GM18870 (cell line): ENCODE measurements around the gene MSI2.

ENCODE experiments used
- ATAC-seq: cut with Tn5 transposase; IDR thresholded peaks from one replicate; pipeline ENCODE4 v1.9.1; 2021; ENCODE audit warnings: moderate library complexity; ENCODE audit not compliant: unreplicated experiment

Gene MSI2

DNA sequence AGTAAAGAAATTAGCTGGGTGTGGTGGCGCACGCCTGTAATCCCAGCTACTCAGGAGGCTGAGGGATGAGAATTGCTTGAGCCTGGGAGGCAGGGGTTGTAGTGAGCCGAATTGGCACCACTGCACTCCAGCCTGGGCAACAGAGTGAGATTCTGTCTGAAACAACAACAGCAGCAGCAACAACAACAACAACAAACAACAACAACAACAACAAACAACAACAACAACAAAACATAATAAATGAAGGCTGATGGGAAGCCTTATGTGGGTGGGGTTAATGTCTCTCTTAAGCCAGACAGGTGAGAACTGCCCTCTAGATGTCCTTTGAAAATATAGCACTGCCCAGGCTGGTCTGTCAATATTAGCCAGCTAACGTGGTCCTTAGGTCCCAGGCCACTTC lies 107.3 kb downstream of the MSI2 start:
- ATAC-seq = no peak

- no peak for ATAC-seq
Observed at GRCh38 chr17:57363998-57364643, 107.8 kb downstream of the MSI2 start.

GRCh38 chr17:57365420-57365819 lies 109.1 kb downstream of the MSI2 start:
- ATAC-seq = no peak

- no peak for ATAC-seq
Observed at GRCh38 chr17:57366177-57366557, 109.8 kb downstream of the MSI2 start.

DNA sequence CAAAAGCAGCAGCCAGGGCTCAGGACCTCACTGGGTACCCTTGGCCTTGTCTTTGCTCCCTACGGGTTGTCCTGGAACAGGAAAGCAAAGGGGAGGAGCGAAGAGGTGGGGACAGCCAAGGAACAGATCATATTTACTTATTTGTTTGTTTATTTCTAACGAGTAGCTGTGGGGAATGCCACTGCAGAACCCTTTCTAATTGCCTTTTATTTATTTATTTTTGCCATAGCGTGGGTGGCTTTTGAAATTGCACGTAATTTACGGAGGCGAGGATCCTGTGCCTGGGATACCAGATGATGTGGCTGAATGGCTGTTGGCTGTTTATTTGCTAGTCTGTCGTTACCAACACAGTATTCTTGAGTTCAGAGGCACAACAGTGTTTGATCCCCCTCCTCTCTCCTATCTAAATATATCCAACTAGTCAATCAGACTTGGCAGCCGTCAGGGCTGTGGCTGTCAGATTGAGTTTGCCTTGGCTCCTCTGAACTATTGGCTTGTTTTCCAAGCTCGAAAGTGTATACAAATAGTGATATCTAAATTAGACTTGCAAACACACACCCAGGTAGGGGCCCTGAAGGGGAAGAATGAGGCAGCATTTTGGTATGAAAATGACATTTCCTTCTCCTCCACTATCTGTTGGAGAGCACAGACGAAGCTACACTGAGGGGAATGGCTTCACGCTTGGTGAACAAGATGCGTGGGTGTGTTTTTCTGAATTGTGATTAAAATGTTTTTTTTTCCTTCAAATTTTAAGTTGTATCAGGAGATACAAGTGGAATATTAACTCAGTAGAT lies 110.4 kb downstream of the MSI2 start:
- no peak for ATAC-seq

DNA sequence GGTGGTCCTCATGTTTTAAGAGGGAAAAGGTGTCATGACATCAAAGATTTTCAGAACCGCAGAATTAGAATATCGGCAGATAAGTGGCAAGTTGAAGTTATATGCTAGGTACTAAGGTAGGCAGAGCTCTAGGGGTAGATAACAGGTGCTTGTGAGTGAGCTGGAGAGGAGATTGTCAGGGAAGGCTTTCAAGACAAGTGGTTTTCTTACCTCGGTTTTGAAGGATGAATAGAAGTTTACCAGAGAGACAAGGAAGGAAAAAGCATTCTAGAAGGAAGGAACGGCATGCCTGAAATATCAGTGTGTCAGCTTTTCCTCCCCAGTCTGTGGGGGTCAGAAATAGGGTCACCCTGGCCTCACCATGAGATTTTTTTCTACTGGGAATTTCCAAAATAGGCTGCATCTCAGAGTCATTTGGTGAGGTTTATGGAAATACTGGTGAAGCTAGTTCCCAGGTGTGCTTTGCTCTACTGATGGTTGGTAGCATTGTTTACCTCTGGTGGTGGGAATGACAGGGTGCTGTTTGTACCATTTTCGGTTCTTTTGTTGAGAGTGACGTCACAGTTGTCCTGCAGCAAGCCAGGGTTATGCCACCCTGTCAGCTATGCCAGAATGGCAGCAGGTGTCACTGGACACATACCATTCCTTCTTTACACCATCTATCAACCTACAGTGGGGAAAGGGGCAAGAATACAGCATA lies 112.5 kb downstream of the MSI2 start:
- ATAC-seq = peak; percentile 50

DNA sequence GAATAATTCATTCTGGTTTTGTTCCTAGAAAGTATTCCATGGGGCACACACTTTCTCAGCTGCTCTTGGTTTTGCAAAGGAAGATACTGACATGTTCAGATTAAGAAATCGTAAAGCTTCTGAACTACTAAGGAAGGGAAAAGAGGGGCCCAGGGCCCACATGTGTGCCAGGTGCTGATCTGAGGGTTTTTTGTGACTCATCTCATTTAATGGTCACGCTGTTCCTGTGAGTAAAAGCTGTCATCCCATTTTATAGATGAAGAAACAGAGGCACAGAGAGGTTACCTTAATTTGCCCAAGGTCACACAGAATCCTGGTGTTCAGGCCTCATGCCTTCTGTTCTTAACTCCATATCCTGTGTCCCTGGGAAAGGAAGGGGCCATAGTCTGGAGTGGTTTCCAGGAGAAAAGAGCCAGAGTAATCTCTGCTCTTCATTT lies 113.2 kb downstream of the MSI2 start:
- ATAC-seq = no peak

GRCh38 chr17:57370037-57370581 lies 113.8 kb downstream of the MSI2 start:
- ATAC-seq = peak; percentile 51

- no peak for ATAC-seq
Observed at GRCh38 chr17:57370619-57371018, 114.3 kb downstream of the MSI2 start.

- no peak for ATAC-seq
Observed at GRCh38 chr17:57372156-57372555, 115.8 kb downstream of the MSI2 start.

DNA sequence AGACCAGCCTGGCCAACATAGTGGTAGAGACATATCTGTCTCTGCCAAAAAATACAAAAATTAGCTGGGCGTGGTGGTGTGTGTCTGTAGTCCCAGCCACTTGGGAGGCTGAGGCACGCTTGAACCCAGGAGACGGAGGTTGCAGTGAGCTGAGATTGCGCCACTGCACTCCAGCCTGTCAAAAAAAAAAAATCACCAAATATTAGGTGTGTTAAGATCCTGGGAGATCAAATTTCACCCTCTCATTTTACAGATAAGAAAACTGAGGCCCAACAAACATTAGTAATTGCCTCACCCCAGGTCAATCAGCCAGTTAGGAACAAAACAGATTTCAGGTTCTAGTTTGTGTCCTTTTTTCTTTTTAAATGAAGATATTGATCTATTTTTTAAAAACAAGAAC lies 116.7 kb downstream of the MSI2 start:
- ATAC-seq = no peak

DNA sequence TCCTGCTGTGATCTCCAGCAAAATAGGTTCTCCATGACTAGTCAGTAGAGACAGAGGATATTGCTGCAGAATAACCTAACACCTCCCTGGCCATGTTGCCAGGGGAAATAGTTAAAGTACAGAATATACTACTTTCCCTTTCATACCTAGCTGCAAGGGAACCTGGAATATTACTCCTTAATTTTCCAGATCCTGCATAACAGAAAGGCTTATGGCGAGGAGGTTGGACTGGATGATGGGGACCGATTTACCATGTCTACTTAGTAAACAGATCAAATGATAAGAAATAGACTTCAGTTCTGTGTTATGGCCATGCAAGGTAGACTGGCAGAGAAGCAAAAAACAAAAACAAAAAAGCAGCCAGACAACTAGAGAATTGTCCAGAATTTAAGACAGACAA lies 117.4 kb downstream of the MSI2 start:
- no peak for ATAC-seq

DNA sequence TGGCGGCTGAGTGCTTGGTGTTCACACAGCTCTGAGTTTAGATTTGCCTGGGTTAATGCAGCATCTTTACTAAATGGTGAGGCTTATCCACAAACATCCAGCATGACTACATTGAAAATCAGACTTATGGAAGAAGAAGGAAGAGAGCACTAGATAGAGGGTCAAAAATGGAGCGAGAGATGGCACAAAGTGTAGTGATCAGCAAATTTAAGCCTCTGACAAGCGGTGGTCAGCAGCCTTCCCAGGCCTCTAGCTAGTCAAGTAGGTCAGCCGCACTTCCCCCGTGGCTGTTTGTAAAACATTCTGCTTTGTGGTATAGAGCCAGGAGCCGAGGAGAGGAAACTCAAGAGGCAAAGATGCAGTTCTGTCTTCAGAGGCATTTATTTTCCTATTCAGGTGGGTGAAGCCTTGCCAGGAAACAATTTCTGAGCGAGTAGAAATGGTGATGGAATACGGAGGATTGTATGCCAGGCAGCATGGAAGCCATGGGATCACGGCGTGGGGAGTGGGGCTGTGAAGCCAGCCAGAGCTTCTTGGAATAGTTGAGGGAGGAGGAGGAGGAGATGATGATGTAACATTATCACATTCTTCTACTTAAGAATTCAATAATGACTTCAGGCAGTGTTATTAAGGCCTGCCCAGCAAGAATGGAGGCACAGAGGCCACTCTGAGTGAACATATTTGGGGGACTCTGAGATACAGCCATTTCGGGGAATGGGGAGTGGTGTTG lies 118.9 kb downstream of the MSI2 start:
- ATAC-seq = no peak

- ATAC-seq = no peak
Observed at GRCh38 chr17:57375770-57376225, 119.5 kb downstream of the MSI2 start.

- no peak for ATAC-seq
Observed at GRCh38 chr17:57377094-57377493, 120.8 kb downstream of the MSI2 start.

- ATAC-seq = no peak
Observed at GRCh38 chr17:57379237-57379894, 123.0 kb downstream of the MSI2 start.

- ATAC-seq = no peak
Observed at GRCh38 chr17:57379895-57380434, 123.6 kb downstream of the MSI2 start.

DNA sequence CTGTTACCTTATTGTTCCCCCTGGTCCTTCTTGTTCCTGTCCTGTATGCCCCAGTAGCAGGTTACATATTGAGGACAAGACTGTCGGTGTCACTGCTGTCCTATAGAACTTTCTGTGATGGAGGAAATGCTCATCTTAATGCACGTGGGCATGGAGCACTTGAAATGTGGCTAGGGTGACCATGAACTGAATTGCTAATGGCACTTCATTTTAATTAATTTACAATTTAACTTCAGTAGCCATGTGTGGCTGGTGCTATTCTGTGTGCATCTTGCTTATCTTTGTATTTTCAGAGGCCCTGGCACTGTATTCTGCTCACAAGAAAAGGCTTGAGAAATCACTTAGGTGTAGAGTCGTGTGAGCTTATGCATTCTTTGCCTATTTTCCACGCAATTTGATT lies 125.2 kb downstream of the MSI2 start:
- no peak for ATAC-seq

DNA sequence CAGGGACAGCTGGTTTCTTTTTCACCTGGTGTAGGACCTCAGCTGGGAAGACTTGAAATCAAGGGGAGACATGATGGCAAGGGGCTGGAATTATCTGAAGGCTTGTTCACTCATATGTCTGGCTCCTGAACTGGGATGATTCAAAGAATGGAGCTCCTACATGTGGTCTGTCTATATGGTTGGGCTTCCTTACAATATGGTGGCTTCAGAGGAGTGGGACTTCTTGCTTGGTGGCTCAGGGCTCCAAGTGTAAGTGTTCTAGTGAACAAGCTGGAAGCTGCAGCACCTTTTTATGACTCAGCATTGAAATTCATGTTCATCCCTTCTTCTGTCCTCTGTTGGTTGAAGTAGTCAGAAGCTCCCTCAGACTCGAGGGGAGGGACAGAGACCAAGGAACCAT lies 127.9 kb downstream of the MSI2 start:
- ATAC-seq = no peak

GRCh38 chr17:57385975-57386374 lies 129.7 kb downstream of the MSI2 start:
- ATAC-seq = no peak
